Measurements from ENCODE around the gene AJAP1.

The AJAP1 gene

GRCh38 chr1:4708840-4709507 is 54.6 kb downstream of the AJAP1 start:
- DNase-seq = no peak

GRCh38 chr1:4709641-4710040 is 55.2 kb downstream of the AJAP1 start:
- DNase-seq = no peak

- DNase-seq = no peak
Measured at GRCh38 chr1:4710592-4711415, 56.4 kb downstream of the AJAP1 start.

- DNase-seq = no peak
Measured at GRCh38 chr1:4711416-4712275, 57.2 kb downstream of the AJAP1 start.

GRCh38 chr1:4713669-4714068 is 59.3 kb downstream of the AJAP1 start:
- DNase-seq = no peak

GRCh38 chr1:4716406-4716805 is 62.0 kb downstream of the AJAP1 start:
- DNase-seq = no peak

- no peak for DNase-seq
Measured at GRCh38 chr1:4718071-4718470, 63.7 kb downstream of the AJAP1 start.

- no peak for DNase-seq
Measured at GRCh38 chr1:4723106-4723505, 68.7 kb downstream of the AJAP1 start.

- no peak for DNase-seq
Measured at GRCh38 chr1:4724001-4724400, 69.6 kb downstream of the AJAP1 start.

- no peak for DNase-seq
Measured at GRCh38 chr1:4724695-4725250, 70.4 kb downstream of the AJAP1 start.

- no peak for DNase-seq
Measured at GRCh38 chr1:4725416-4725815, 71.0 kb downstream of the AJAP1 start.

- DNase-seq = no peak
Measured at GRCh38 chr1:4726620-4727341, 72.4 kb downstream of the AJAP1 start.

- no peak for DNase-seq
Measured at GRCh38 chr1:4728319-4729089, 74.1 kb downstream of the AJAP1 start.

GRCh38 chr1:4729090-4729471 is 74.7 kb downstream of the AJAP1 start:
- DNase-seq = no peak

- no peak for DNase-seq
Measured at GRCh38 chr1:4730078-4730477, 75.7 kb downstream of the AJAP1 start.

- DNase-seq = no peak
Measured at GRCh38 chr1:4733446-4734177, 79.2 kb downstream of the AJAP1 start.

- DNase-seq = no peak
Measured at GRCh38 chr1:4734219-4734618, 79.8 kb downstream of the AJAP1 start.

- DNase-seq = no peak
Measured at GRCh38 chr1:4734791-4735190, 80.4 kb downstream of the AJAP1 start.

GRCh38 chr1:4736254-4736653 is 81.8 kb downstream of the AJAP1 start:
- no peak for DNase-seq

- no peak for DNase-seq
Measured at GRCh38 chr1:4741876-4742423, 87.5 kb downstream of the AJAP1 start.
